SK-N-SH treated with all-trans-retinoic acid at 6 μM for 48 hours (cell line): Measurements from ENCODE around the gene FAM210A.

Source experiments
- ARNTL ChIP-seq: fragments of 450-650 bp; formaldehyde crosslinking; IDR thresholded peaks from 2 replicates; pipeline ENCODE4 v1.5.0; 2020; ENCODE audit warnings: low read depth, mild to moderate bottlenecking, moderate library complexity, borderline replicate concordance
- BACH2 ChIP-seq: fragments of 250-450 bp; sonication (Bioruptor Pico); IDR thresholded peaks from 2 replicates; pipeline ENCODE4 v1.9.0; 2021; ENCODE audit warnings: mild to moderate bottlenecking, borderline replicate concordance
- CREB5 ChIP-seq: fragments of 250-450 bp; sonication (Bioruptor Pico); IDR thresholded peaks from 2 replicates; pipeline ENCODE4 v1.5.1; 2020; ENCODE audit warnings: low read depth, mild to moderate bottlenecking, moderate library complexity
- GLIS3 ChIP-seq: fragments of 250-450 bp; sonication (Bioruptor Pico); IDR thresholded peaks from 2 replicates; pipeline ENCODE4 v1.5.0; 2020; ENCODE audit warnings: mild to moderate bottlenecking, moderate library complexity
- PATZ1 ChIP-seq: fragments of 250-450 bp; sonication (Bioruptor Pico); IDR thresholded peaks from 2 replicates; pipeline ENCODE4 v1.8.0; 2020; ENCODE audit warnings: mild to moderate bottlenecking, moderate library complexity, borderline replicate concordance
- RARB ChIP-seq: fragments of 250-450 bp; sonication (Bioruptor Pico); IDR thresholded peaks from 2 replicates; pipeline ENCODE4 v1.8.0; 2021; ENCODE audit warnings: mild to moderate bottlenecking, moderate library complexity
- ZFP3 ChIP-seq: fragments of 250-450 bp; sonication (Bioruptor Pico); IDR thresholded peaks from 2 replicates; pipeline ENCODE4 v1.5.0; 2020; ENCODE audit warnings: mild to moderate bottlenecking, moderate library complexity
- ZFP30 ChIP-seq: fragments of 450-650 bp; formaldehyde crosslinking; IDR thresholded peaks from 2 replicates; pipeline ENCODE4 v1.5.0; 2022; ENCODE audit warnings: mild to moderate bottlenecking, moderate library complexity
- ZNF565 ChIP-seq: fragments of 450-650 bp; formaldehyde crosslinking; conservative IDR thresholded peaks from 2 replicates; pipeline ENCODE4 v1.5.0; 2020; ENCODE audit warnings: low read depth, mild to moderate bottlenecking, moderate library complexity

DNA sequence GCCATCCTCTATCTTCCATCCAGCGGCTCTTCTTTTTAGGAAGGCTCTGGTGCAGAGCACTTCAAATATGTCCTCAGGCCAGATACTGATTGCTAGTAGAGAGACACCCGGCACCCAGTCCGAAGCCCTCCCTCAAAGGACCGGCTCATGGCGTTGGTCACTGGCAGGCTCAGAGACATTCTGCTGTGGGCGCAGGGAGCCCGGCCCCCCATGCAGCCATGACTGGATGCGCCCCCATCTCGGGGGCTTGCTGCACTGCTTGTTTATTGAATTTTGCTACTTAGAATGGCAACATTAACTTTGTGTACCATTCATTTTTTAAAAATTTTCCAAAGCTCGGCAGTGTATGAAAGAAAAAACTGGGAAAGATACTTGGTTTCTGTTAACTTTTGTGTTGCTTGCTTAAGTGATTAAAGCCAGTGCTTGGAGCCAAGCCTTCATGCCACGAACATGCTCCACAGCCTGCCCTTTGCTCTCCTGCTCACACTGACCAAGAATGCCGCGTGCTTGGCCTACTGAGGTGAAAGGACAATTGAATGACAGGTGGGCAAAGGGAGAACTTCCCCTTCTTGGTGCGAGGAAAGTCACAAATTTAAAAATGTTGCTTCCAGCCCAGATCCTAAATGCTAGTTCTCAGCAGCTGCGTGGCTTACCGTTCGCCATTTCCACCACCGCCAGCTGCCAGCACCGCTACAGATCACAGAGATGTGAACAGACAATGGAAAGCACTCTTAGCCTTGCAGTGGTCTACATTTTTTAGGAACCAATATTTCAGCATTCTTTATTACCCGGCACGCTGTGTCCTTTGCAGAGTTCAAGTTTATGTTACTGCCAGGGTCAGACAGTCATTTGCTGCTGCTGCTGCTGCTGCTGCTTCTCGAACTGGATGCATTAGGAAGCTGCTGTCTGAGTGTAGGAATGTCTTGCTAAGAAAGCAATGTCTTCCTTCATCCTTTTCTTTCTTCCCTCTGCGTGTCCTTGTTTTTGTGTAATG lies 76.7 kb downstream of the FAM210A start:
- TF ChIP-seq ZFP3: no peak
- TF ChIP-seq BACH2 (CRISPR knock-in tag): no peak
- no peak for TF ChIP-seq ARNTL (CRISPR knock-in tag)
- no peak for TF ChIP-seq ZFP30 (CRISPR knock-in tag)
- TF ChIP-seq PATZ1 (CRISPR knock-in tag): no peak
- TF ChIP-seq CREB5: no peak
- no peak for TF ChIP-seq ZNF565
- TF ChIP-seq RARB (CRISPR knock-in tag): no peak
- TF ChIP-seq GLIS3: no peak
